HFFc6 (cell line): ENCODE results near the gene MUSK. TPM values are rescaled to one million over a fixed set of nuclear protein-coding genes. Genes with fewer than 3 reads are reported as not detected.
A peak's percentile ranks its signal among the peaks of the same experiment; 100 is the strongest.
"Not testable (repeated sequence)": the region's sequence is repeated elsewhere in the genome, so short reads cannot be mapped to it uniquely, and the experiment has no call there.

Experiments
- DNase-seq: peaks from one replicate; pipeline ENCODE4 v3.0.0-alpha.2; 2018
- H3K27ac Mint-ChIP-seq: 2 replicates; pipeline ENCODE4 v1.8.0; 2020; ENCODE audit warnings: mild to moderate bottlenecking, mixed read lengths
- H3K27me3 Mint-ChIP-seq: 2 replicates; pipeline ENCODE4 v1.8.0; 2021; ENCODE audit warnings: mild to moderate bottlenecking, moderate library complexity, mixed read lengths; ENCODE audit not compliant: insufficient read depth
- H3K36me3 Mint-ChIP-seq: 2 replicates; pipeline ENCODE4 v1.8.0; 2021; ENCODE audit warnings: low read depth, mixed read lengths
- H3K4me1 Mint-ChIP-seq: 2 replicates; pipeline ENCODE4 v1.8.0; 2020; ENCODE audit warnings: low read depth, mixed read lengths
- H3K4me3 Mint-ChIP-seq: 2 replicates; pipeline ENCODE4 v1.8.0; 2020; ENCODE audit warnings: mild to moderate bottlenecking, moderate library complexity, mixed read lengths
- H3K9me3 Mint-ChIP-seq: 2 replicates; pipeline ENCODE4 v1.8.0; 2020; ENCODE audit warnings: mild to moderate bottlenecking, mixed read lengths
- CTCF ChIP-seq: fragments of 200-600 bp; sonication (generic); IDR thresholded peaks from 2 replicates; pipeline ENCODE4 v1.5.0; 2021; ENCODE audit warnings: antibody characterized with exemption, mild to moderate bottlenecking
- total RNA-seq, 6 experiments: library from RNA; stranded (reverse); fragmentation: NEBNext Ultra II Directional; extraction: Animal tissue kit (Norgen Biotek cat#: 25700); gene quantifications; 2 replicates in 1 of 6; 3 replicates in 5 of 6; pipeline ENCODE4 v1.2.3, GENCODE V29; 2021

Gene MUSK
- total RNA-seq, 6 experiments from 2014 or later: 0.11 to 0.23 (median 0.14) TPM; not detected in 2

GRCh38 chr9:110812886-110813285, 144.3 kb downstream of the MUSK start:
- no peak for DNase-seq
- 0 out of 2 replicates have a peak, but pooled peaks cover 3% of the 10 kb centered on the region for H3K36me3 Mint-ChIP-seq
- TF ChIP-seq CTCF: no peak
- peaks cover 59% of the 10 kb centered on the region for H3K4me1 Mint-ChIP-seq
- H3K9me3 Mint-ChIP-seq: no peaks in the 10 kb centered on the region; the same call in 1 of the 2 replicates
- H3K27me3 Mint-ChIP-seq: no peaks in the 10 kb centered on the region; the same call in 1 of the 2 replicates
- no peak overlapping the region for H3K4me3 Mint-ChIP-seq
- H3K27ac Mint-ChIP-seq: no peak overlapping the region

GRCh38 chr9:110814159-110814558, 145.6 kb downstream of the MUSK start:
- Mint-ChIP-seq H3K36me3 (no peaks in the 10 kb centered on the region), H3K27me3 (no peaks in the 10 kb centered on the region; the same call in 1 of the 2 replicates), H3K4me3 (0 out of 2 replicates have a peak overlapping the region, but pooled peaks have one; percentile 5), H3K4me1 (peaks cover 51% of the 10 kb centered on the region), H3K9me3 (no peaks in the 10 kb centered on the region; the same call in 1 of the 2 replicates), H3K27ac (peak overlapping the region; percentile 36)
- TF ChIP-seq CTCF: no peak
- DNase-seq: no peak

- TF ChIP-seq CTCF: no peak
- no peaks in the 10 kb centered on the region for H3K36me3 Mint-ChIP-seq
- no peaks in the 10 kb centered on the region; the same call in 1 of the 2 replicates for H3K9me3 Mint-ChIP-seq
- no peak overlapping the region for H3K4me3 Mint-ChIP-seq
- no peaks in the 10 kb centered on the region; the same call in 1 of the 2 replicates for H3K27me3 Mint-ChIP-seq
- H3K27ac Mint-ChIP-seq: no peak overlapping the region
- H3K4me1 Mint-ChIP-seq: peaks cover 48% of the 10 kb centered on the region
- no peak for DNase-seq
Measured at GRCh38 chr9:110815361-110815760, 146.8 kb downstream of the MUSK start.

- Mint-ChIP-seq H3K36me3 (peaks cover 12% of the 10 kb centered on the region), H3K27ac (no peak overlapping the region), H3K4me1 (peaks cover 34% of the 10 kb centered on the region), H3K27me3 (no peaks in the 10 kb centered on the region), H3K9me3 (peaks cover 6% of the 10 kb centered on the region; the same call in 1 of the 2 replicates), H3K4me3 (no peak overlapping the region)
- no peak for TF ChIP-seq CTCF
- no peak for DNase-seq
Measured at GRCh38 chr9:110820381-110820780, 151.8 kb downstream of the MUSK start.

- Mint-ChIP-seq H3K27ac (no peak overlapping the region), H3K27me3 (no peaks in the 10 kb centered on the region), H3K36me3 (peaks cover 12% of the 10 kb centered on the region), H3K9me3 (peaks cover 6% of the 10 kb centered on the region; the same call in 1 of the 2 replicates), H3K4me3 (no peak overlapping the region), H3K4me1 (peaks cover 34% of the 10 kb centered on the region)
- no peak for DNase-seq
- TF ChIP-seq CTCF: no peak
Measured at GRCh38 chr9:110821064-110821463, 152.5 kb downstream of the MUSK start.

DNA sequence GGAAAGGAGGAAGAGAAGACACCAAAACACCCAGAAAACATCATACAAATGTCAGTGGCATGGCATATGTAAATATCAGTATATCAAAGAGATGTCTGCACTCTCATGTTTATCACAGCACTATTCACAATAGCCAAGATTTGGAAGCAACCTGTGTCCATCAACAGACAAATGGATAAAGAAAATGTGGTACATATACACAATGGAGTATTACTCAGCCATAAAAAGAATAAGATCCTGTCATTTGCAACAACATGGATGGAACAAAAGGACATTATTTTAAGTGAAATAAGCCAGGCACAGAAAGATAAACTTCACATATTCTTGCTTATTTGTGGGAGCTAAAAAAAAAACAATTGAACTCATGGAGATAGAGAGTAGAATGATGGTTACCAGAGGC, 156.5 kb downstream of the MUSK start:
- Mint-ChIP-seq H3K36me3 (peaks cover 21% of the 10 kb centered on the region), H3K4me1 (peaks cover 33% of the 10 kb centered on the region)
- H3K27me3 Mint-ChIP-seq, DNase-seq, H3K27ac Mint-ChIP-seq, H3K9me3 Mint-ChIP-seq, H3K4me3 Mint-ChIP-seq: not testable (repeated sequence)
